Measurements from ENCODE around the gene KLHL7.
"Not testable (repeated sequence)": the region's sequence is repeated elsewhere in the genome, so short reads cannot be mapped to it uniquely, and the experiment has no call there.

The KLHL7 gene

DNA sequence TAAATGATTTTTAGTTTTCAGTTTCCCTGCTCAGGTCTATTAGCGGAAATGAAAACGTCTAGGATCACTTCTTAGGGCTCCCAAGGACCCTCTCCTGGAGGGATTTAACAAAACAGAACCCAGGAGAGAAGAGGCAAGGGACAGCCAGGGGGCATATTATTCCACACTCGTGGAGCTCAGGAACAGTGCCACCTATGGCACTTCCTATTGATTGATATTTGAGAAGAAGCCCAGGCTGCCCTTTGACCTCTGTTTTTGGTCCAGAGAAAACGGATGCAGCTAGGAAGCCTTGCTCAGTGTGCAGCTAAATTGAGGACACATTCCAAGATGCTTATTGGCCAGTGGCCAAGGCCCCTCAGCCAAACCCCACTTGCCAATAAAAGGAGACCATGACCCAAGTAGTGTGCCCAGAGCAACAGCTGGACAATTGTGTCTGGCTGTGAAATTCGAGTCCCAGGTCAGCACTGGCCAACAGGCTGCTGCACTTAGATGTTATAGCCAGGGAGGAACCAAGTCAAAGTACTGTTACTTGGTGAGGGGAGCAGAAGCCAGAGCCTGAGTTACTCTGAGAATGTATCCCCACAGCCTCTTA, 117.0 kb downstream of the KLHL7 start:
- DNase-seq (ENCODE audit: low read depth), result no peak
- TF ChIP-seq, protein P1, sequence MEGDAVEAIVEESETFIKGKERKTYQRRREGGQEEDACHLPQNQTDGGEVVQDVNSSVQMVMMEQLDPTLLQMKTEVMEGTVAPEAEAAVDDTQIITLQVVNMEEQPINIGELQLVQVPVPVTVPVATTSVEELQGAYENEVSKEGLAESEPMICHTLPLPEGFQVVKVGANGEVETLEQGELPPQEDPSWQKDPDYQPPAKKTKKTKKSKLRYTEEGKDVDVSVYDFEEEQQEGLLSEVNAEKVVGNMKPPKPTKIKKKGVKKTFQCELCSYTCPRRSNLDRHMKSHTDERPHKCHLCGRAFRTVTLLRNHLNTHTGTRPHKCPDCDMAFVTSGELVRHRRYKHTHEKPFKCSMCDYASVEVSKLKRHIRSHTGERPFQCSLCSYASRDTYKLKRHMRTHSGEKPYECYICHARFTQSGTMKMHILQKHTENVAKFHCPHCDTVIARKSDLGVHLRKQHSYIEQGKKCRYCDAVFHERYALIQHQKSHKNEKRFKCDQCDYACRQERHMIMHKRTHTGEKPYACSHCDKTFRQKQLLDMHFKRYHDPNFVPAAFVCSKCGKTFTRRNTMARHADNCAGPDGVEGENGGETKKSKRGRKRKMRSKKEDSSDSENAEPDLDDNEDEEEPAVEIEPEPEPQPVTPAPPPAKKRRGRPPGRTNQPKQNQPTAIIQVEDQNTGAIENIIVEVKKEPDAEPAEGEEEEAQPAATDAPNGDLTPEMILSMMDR (IDR thresholded peaks at IDR 0.05; ENCODE audit: low read length, missing control alignments), result no peak
- H3K4me3 ChIP-seq (replicated peaks; ENCODE audit: low read depth, low read length), result no peak overlapping the region

DNA sequence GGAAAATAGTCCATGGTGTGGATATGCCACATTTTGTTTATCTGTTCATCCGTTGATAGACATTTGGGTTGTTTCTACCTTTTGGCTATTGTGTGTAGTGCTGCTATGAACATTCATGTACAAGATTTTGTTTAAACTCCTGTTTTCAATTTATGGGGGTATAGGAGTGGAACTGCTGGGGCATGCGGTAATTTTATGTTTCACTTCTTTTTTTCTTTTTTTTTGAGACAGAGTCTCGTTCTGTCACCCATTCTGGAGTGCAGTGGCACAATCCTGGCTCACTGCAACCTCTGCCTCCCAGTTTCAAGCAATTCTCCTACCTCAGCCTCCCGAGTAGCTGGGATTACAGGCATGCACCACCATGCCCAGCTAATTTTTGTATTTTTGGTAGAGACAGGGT, 118.8 kb downstream of the KLHL7 start:
- not testable (repeated sequence) for H3K4me3 ChIP-seq (replicated peaks; ENCODE audit: low read depth, low read length); DNase-seq (ENCODE audit: low read depth)

DNA sequence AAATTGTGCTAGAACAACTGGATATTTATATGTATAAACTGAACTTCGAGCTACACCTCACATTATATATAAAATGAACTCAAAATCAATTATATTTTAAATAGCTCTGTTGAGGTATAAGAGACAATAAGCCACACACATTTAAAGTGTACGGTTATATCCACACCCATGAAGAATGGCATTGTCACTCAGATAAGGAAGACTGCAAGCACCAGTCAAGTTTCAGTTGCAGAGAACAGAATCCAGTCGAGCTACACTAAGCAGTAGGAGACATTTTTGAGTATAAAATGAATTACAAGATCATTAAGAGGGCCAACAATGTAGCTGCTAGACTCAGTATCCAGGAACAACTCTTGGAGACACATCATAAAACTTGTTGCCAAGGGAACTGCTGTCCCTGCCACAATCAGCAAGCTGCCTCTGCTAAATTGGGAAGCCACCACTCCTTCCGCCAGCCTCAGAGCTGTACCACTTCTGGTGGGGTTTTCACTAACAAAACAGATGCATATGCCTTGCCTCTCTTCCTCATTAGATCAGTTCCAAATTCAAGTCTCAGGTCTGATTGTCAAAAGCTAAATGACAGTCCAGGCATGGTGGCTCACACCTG, 121.4 kb downstream of the KLHL7 start:
- no peak overlapping the region for H3K4me3 ChIP-seq (replicated peaks; ENCODE audit: low read depth, low read length)
- no peak for DNase-seq (ENCODE audit: low read depth)
- TF ChIP-seq, protein P1 (IDR thresholded peaks at IDR 0.05; ENCODE audit: low read length, missing control alignments), result no peak
